HuH-7 (cell line): ENCODE data around the gene PARD3.
"Not testable (repeated sequence)": the region's sequence is repeated elsewhere in the genome, so short reads cannot be mapped to it uniquely, and the experiment has no call there.

Experiments used
- DNase-seq: peaks from one replicate; pipeline ENCODE4 v3.0.0; 2011; ENCODE audit warnings: low spot score

Gene PARD3

GRCh38 chr10:34420795-34421194 is 394.3 kb downstream of the PARD3 start:
- no peak for DNase-seq

- no peak for DNase-seq
Observed at GRCh38 chr10:34420273-34420672, 394.8 kb downstream of the PARD3 start.

- DNase-seq, result no peak
Observed at GRCh38 chr10:34415039-34415438, 400.1 kb downstream of the PARD3 start.

GRCh38 chr10:34413756-34414587 is 401.1 kb downstream of the PARD3 start:
- DNase-seq, result no peak

- DNase-seq, result no peak
Observed at GRCh38 chr10:34413214-34413613, 401.9 kb downstream of the PARD3 start.

- DNase-seq, result no peak
Observed at GRCh38 chr10:34408956-34409355, 406.1 kb downstream of the PARD3 start.

GRCh38 chr10:34408381-34408780 is 406.7 kb downstream of the PARD3 start:
- no peak for DNase-seq

GRCh38 chr10:34407324-34407805 is 407.7 kb downstream of the PARD3 start:
- DNase-seq, result peak; percentile 4

GRCh38 chr10:34406463-34407323 is 408.4 kb downstream of the PARD3 start:
- DNase-seq, result no peak

- no peak for DNase-seq
Observed at GRCh38 chr10:34405611-34406462, 409.3 kb downstream of the PARD3 start.

GRCh38 chr10:34403512-34403911 is 411.6 kb downstream of the PARD3 start:
- no peak for DNase-seq

GRCh38 chr10:34400075-34400474 is 415.0 kb downstream of the PARD3 start:
- DNase-seq, result no peak

- DNase-seq, result no peak
Observed at GRCh38 chr10:34399013-34399412, 416.1 kb downstream of the PARD3 start.

GRCh38 chr10:34397324-34397723 is 417.8 kb downstream of the PARD3 start:
- DNase-seq, result no peak

GRCh38 chr10:34396663-34397062 is 418.4 kb downstream of the PARD3 start:
- DNase-seq, result no peak

- no peak for DNase-seq
Observed at GRCh38 chr10:34392641-34393170, 422.4 kb downstream of the PARD3 start.

- not testable (repeated sequence) for DNase-seq
Observed at GRCh38 chr10:34391168-34391567, 423.9 kb downstream of the PARD3 start.

- no peak for DNase-seq
Observed at GRCh38 chr10:34389801-34390200, 425.3 kb downstream of the PARD3 start.

GRCh38 chr10:34386921-34387320 is 428.2 kb downstream of the PARD3 start:
- DNase-seq, result no peak

GRCh38 chr10:34384372-34384771 is 430.7 kb downstream of the PARD3 start:
- DNase-seq, result no peak

- no peak for DNase-seq
Observed at GRCh38 chr10:34382626-34383025, 432.5 kb downstream of the PARD3 start.

- DNase-seq, result no peak
Observed at GRCh38 chr10:34380856-34381255, 434.2 kb downstream of the PARD3 start.
